ENCODE data around the gene CACNA2D2.
"Not testable (repeated sequence)": the region's sequence is repeated elsewhere in the genome, so short reads cannot be mapped to it uniquely, and the experiment has no call there.

The CACNA2D2 gene

GRCh38 chr3:50531201-50531600 is 27.8 kb upstream of the CACNA2D2 start:
- in situ Hi-C loops (cut with MboI; ENCODE audit: low sequenced_read_pairs): loop anchor here (25.0 kb wide), 2 partner anchors 94 to 169 kb away; partner anchors contain the start of genes CYB561D2, NPRL2 and TMEM115

GRCh38 chr3:50530001-50530970 is 26.9 kb upstream of the CACNA2D2 start:
- in situ Hi-C loops (cut with MboI; ENCODE audit: low sequenced_read_pairs): loop anchor here (25.0 kb wide), 2 partner anchors 93 to 168 kb away; partner anchors contain the start of genes CYB561D2, NPRL2 and TMEM115

- in situ Hi-C loops (cut with MboI; ENCODE audit: low sequenced_read_pairs): loop anchor here (25.0 kb wide), 2 partner anchors 89 to 164 kb away; partner anchors contain the start of genes CYB561D2, NPRL2 and TMEM115
Observed at GRCh38 chr3:50525987-50526386, 22.6 kb upstream of the CACNA2D2 start.

DNA sequence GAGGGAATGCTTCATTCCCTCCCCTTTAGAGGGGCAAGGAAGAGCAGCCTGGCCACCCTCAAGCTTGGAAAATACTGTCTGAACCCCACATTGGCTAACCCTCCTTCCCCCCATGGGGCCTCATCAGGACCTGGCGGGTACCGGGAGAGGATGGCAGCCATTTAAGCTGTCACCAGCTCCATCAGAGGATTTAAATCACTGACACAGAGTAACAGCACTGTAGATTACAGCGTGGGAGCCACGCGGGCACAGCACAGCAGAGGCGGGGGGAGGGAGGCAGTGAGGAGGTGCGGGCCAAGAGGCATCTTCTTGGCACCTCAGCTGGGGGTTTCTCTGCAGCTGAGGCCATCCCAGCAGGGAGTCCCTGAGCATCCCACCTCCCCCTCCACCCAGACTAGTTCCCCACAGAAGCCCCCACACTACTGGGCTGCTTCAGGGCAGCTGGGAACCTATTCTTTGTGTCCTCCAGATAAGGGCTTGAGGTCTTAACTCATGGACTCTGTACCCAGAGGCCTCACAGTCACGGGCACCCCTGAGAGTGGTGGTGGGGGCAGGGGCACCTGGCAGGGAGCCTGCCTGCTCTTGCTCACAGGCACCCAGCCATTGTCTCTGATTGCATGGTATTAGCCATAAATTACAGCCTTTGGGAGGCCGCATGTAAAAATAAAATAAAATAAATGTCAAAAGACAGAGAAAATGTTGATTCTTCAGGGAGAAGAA is 21.9 kb upstream of the CACNA2D2 start:
- in situ Hi-C loops (cut with MboI; ENCODE audit: low sequenced_read_pairs): loop anchor here (25.0 kb wide), 2 partner anchors 88 to 163 kb away; partner anchors contain the start of genes CYB561D2, NPRL2 and TMEM115

DNA sequence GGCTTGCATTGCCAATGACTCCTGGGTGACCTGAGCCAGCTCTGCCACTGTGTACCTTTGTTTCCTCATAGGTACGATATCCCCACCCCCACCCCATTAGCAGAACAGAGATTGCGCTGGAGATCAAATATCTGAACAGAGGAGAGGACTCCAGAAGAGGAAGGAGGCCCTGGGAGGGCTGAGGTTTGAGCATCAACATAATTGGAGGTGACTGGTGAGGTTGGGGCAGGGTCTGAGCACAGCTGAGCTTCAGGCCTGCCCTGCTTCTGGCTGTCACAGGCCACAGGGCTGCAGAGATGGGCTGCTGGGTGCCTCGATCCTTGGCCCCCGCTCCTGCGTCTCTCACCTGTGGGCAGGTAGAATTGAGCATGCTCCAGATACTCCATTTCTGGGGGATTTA is 21.3 kb upstream of the CACNA2D2 start:
- in situ Hi-C loops (cut with MboI; ENCODE audit: low sequenced_read_pairs): loop anchor here (25.0 kb wide), 2 partner anchors 87 to 162 kb away; partner anchors contain the start of genes CYB561D2, NPRL2 and TMEM115

GRCh38 chr3:50523279-50523811 is 19.9 kb upstream of the CACNA2D2 start:
- in situ Hi-C loops (cut with MboI; ENCODE audit: low sequenced_read_pairs): no loop called here

DNA sequence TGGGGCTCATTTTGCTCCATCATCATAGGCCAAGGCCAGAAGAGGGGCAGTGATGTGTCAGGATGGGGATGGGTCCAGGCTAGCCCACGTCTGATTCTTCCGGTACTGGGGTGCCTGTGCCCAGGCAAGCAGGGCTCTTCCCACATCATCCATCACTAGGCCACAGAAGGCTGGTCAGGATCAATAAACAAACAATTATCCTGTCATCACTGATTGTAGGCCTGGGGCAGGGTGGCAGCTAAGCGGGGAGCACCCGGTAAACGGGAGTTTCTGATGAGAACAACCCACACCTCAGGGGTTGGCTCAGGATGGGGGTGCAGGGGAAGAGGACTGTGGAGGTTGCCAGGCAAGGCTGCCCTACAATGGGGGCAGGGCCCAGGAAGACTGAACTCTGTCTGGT is 18.1 kb upstream of the CACNA2D2 start:
- in situ Hi-C loops (cut with MboI; ENCODE audit: low sequenced_read_pairs): no loop called here

DNA sequence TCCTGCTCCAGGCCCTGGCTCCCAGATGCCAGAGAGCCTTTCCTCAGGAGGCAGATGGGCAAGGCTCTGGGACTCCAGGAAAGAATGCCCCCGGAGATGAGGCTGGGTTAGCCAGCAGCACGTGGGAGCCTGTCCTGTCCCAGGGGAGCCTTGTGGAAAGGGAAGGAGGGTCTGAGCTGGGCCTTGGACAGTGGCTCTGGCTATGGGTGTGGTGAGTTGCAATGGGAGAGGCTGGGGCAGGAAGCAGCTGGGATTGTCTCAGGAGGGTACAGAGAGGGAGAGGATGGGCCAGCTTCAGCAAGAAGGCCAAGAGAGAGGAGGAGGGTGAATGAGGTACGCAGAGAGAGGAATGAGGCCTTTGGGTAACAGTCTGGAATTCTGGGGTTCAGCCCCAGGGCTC is 17.4 kb upstream of the CACNA2D2 start:
- in situ Hi-C loops (cut with MboI; ENCODE audit: low sequenced_read_pairs): no loop called here

- in situ Hi-C loops (cut with MboI; ENCODE audit: low sequenced_read_pairs): no loop called here
Observed at GRCh38 chr3:50519471-50520089, 16.1 kb upstream of the CACNA2D2 start.

DNA sequence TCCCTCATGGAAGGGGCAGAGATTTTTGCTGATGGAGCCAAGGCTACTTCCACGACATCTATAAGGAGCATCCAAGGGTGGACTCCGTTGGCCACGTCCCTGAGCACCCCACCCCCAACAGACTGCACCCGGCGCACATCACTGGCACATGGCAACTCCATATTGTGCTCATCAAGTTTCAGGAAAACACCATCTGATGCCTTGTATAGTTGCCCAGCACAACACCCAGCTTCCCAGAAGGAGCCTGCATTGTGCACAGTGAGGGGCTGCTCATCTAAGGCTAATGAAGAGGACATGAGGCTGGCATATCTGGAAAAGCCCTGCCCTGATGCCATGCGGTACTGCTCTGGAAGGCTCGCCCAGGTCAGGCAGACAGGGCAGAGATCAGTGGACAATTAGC is 15.0 kb upstream of the CACNA2D2 start:
- in situ Hi-C loops (cut with MboI; ENCODE audit: low sequenced_read_pairs): no loop called here

DNA sequence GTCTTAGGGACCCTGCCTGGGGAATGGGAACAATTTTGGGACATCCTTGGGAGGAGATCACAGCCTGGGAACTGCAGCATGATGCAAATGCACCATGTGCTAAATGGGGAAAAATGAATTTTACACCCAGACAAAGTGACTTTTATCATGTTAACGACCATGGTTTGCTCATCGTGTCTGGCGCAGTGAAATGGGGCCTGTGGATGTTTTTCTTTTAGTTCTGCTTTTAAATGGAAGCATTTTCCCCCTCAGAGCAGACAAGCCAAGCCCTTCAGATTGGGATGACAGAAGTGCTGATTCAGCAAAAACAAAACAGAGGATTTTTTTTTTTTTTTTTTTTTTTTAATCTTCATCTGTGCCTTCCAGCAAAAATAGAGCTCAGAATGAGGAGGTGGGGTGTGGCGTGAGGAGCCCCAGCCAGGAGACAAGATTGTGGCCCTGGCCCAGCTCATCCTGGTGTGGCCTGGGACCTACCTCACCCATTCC is 14.3 kb upstream of the CACNA2D2 start:
- in situ Hi-C loops (cut with MboI; ENCODE audit: low sequenced_read_pairs): no loop called here

- in situ Hi-C loops (cut with MboI; ENCODE audit: low sequenced_read_pairs): no loop called here
Observed at GRCh38 chr3:50516440-50516871, 13.0 kb upstream of the CACNA2D2 start.

DNA sequence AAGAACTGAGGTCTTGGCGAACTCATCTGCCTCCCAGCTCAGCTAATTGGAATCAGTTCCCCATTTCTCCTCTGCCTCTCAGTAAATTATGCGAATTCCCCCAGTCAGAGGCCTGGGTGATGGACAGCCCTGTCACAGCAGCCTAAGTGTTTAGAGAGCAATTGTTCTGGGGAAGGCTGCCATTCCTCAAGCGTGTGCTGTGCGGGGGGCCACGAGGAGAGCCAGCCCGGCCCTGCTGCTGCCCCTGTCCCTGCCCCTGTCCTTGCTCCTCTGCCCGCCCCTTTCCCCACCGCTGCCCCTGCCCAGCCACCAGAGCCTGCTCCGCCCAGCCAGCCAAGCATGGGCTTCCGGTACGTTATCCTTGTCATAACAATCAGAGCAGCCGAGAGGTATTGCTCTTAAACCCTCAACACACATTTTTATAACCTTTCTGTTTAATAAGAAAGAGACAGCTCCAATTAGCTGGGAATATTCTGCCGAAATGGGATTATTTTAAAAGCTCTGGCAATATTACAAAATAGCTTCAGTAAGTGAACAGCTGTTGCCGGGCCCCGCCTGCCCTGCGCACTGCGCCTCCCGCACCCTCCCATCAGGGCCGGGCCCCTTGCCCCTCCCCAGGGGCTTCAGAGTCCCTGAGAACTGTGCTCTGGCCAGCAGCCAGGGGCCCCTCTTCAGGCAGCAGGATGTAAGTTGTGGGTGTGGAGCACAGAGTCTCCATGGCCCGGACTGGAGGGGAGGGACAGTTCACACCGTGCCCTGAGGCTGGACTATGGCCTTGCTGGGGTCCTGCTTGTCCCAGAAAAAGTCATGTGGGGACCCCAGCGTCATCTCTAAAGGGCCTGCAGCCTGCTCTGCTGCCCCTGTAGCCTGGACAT is 12.4 kb upstream of the CACNA2D2 start:
- in situ Hi-C loops (cut with MboI; ENCODE audit: low sequenced_read_pairs): no loop called here

DNA sequence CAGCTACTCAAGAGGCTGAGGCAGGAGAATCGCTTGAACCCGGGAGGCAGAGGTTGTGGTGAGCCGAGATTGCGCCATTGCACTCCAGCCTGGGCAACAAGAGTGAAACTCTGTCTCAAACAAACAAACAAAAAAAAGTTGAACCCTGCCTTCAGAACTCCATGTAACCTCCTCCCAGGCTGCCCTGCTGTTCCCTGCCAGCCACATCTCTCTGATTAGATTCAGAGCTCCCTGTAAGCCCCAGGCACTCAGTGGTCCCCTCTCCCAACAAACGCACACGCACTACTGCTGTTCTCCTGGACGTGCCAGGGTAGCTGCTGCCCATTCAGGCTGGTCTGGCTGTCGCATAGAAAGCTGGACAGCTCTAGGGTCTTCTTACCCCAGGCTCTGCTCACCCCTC is 9.5 kb upstream of the CACNA2D2 start:
- in situ Hi-C loops (cut with MboI; ENCODE audit: low sequenced_read_pairs): not testable (repeated sequence)

GRCh38 chr3:50512131-50512530 is 8.7 kb upstream of the CACNA2D2 start:
- in situ Hi-C loops (cut with MboI; ENCODE audit: low sequenced_read_pairs): no loop called here

- in situ Hi-C loops (cut with MboI; ENCODE audit: low sequenced_read_pairs): no loop called here
Observed at GRCh38 chr3:50510325-50510724, 6.9 kb upstream of the CACNA2D2 start.

- in situ Hi-C loops (cut with MboI; ENCODE audit: low sequenced_read_pairs): no loop called here
Observed at GRCh38 chr3:50509715-50510114, 6.3 kb upstream of the CACNA2D2 start.

- in situ Hi-C loops (cut with MboI; ENCODE audit: low sequenced_read_pairs): no loop called here
Observed at GRCh38 chr3:50508821-50509220, 5.4 kb upstream of the CACNA2D2 start.

GRCh38 chr3:50506169-50506568 is 2.7 kb upstream of the CACNA2D2 start:
- in situ Hi-C loops (cut with MboI; ENCODE audit: low sequenced_read_pairs): no loop called here

DNA sequence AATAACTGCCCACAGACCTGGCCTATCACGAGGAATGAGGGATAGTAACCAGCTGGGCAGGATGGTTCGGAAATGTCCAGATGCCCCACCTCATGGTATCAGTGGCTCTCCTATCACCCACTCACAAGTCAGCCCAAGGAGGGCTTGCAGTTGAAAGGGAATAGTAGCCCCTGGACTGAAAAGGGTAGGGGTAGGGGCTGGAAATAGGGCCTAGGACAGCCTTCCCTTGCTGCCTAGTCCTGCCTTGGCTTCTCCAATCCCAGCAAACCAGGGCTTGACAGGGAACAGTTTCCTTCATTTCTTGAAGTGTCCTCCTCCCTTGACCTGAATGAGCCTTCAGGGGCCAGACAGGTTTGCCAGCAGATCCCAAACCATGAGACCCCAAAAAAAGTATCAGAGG is 1.2 kb upstream of the CACNA2D2 start:
- in situ Hi-C loops (cut with MboI; ENCODE audit: low sequenced_read_pairs): no loop called here

All from HL-60/S4 (cell line).